PC-9 (cell line): Measurements from ENCODE around the gene RFWD3.

ENCODE experiments used
- EZH2 ChIP-seq: fragments of 200-600 bp; sonication (generic); IDR thresholded peaks from 2 replicates; pipeline ENCODE4 v1.8.0; 2017; ENCODE audit warnings: antibody characterized with exemption, low read depth
- TF ChIP-seq, protein P1 (sequence below): fragments of 200-600 bp; sonication (generic); conservative IDR thresholded peaks from 2 replicates; pipeline ENCODE4 v1.6.1; 2017; ENCODE audit warnings: mixed run types, antibody characterized with exemption, mild to moderate bottlenecking, moderate library complexity

DNA sequence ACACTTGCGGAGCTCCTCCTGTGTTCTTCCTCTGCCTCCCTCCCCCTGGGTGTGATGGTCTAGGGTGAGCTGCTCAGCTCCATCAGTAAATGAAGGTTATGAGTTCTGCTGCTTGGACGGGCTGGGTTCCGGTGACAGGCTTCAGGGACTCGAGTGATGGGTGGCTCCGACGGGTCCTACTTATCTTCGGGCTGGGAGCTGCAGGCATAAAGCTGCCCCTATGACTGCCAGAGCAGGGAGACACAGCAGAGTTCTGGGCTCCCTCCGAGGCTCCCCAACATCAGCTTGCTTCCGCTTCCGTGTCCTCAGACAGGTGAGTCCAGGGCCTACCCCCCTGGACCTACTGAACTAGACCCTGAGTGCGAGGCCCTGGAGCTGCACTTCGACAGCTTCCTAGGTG lies 45.3 kb upstream of the RFWD3 start:
- TF ChIP-seq, protein P1, sequence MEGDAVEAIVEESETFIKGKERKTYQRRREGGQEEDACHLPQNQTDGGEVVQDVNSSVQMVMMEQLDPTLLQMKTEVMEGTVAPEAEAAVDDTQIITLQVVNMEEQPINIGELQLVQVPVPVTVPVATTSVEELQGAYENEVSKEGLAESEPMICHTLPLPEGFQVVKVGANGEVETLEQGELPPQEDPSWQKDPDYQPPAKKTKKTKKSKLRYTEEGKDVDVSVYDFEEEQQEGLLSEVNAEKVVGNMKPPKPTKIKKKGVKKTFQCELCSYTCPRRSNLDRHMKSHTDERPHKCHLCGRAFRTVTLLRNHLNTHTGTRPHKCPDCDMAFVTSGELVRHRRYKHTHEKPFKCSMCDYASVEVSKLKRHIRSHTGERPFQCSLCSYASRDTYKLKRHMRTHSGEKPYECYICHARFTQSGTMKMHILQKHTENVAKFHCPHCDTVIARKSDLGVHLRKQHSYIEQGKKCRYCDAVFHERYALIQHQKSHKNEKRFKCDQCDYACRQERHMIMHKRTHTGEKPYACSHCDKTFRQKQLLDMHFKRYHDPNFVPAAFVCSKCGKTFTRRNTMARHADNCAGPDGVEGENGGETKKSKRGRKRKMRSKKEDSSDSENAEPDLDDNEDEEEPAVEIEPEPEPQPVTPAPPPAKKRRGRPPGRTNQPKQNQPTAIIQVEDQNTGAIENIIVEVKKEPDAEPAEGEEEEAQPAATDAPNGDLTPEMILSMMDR: no peak
- TF ChIP-seq EZH2: no peak
